B cell (primary cell): Measurements from ENCODE around the gene DTD1. TPM values are rescaled to one million over a fixed set of nuclear protein-coding genes. Genes with fewer than 3 reads are reported as not detected.

ENCODE experiments used
- ATAC-seq: fragments of 200-7000 bp; cut with Tn5 transposase; one replicate; pipeline ENCODE4 v1.10.0; 2021; ENCODE audit warnings: low read depth, mild to moderate bottlenecking, moderate number of reproducible peaks, moderate library complexity
- CTCF ChIA-PET: fragments of 350-600 bp; sonication (Branson Sonifier 250); formaldehyde crosslinking; loops from one replicate; lab custom pipeline; 2021; ENCODE audit warnings: antibody characterized with exemption, inconsistent platforms; lab: Charles Lee
- POLR2A ChIA-PET: fragments of 350-600 bp; sonication (Branson Sonifier 250); formaldehyde crosslinking; loops from one replicate; lab custom pipeline; 2021; ENCODE audit warnings: antibody characterized with exemption; lab: Charles Lee
- DNase-seq: peaks from one replicate; pipeline ENCODE4 v3.0.0; 2013
- H2AFZ ChIP-seq: 2 replicates; pipeline ENCODE4 v1.6.1; 2012; ENCODE audit warnings: mild to moderate bottlenecking, low read depth, low read length; ENCODE audit not compliant: insufficient read depth, poor library complexity, severe bottlenecking
- H3K27ac ChIP-seq, 2 donors: 1 replicate in 1 of 2; 2 replicates in 1 of 2; pipeline ENCODE4 v1.5.1; 2012 to 2013; ENCODE audit warnings: low read length in 2 of 2, mild to moderate bottlenecking in 2 of 2, moderate library complexity in 1 of 2
- H3K27me3 ChIP-seq, 4 experiments: fragments of 200-600 bp in 1 of 4; sonication (generic) in 1 of 4; replicated peaks in 1 of 4; 1 replicate in 2 of 4; 2 replicates in 2 of 4; pipeline versions ENCODE4 v1.6.1 to v1.7.0; 2013 to 2016; ENCODE audit warnings: low read length in 3 of 4, mild to moderate bottlenecking in 2 of 4, mixed read lengths in 1 of 4, moderate library complexity in 1 of 4; ENCODE audit not compliant: insufficient read depth in 4 of 4, control insufficient read depth in 3 of 4; ENCODE audit errors: control extremely low read depth in 1 of 4
- H3K36me3 ChIP-seq, 2 experiments: replicated peaks in 1 of 2; 1 replicate in 1 of 2; 2 replicates in 1 of 2; pipeline versions ENCODE4 v1.6.1 to v1.7.1; 2013; ENCODE audit warnings: low read length in 1 of 2; ENCODE audit not compliant: insufficient read depth in 2 of 2, control insufficient read depth in 1 of 2; ENCODE audit errors: control extremely low read depth in 1 of 2, extremely low read depth in 1 of 2
- H3K4me1 ChIP-seq, 2 donors: fragments of 200-600 bp in 1 of 2; sonication (generic) in 1 of 2; 1 replicate in 1 of 2; 2 replicates in 1 of 2; pipeline versions ENCODE4 v1.5.1 to v1.6.1; 2013 to 2017; ENCODE audit warnings: low read length in 2 of 2; ENCODE audit not compliant: control insufficient read depth in 2 of 2, insufficient read depth in 2 of 2
- H3K4me2 ChIP-seq: replicated peaks from 2 replicates; pipeline ENCODE3; 2012; ENCODE audit warnings: mild to moderate bottlenecking, low read depth, low read length; ENCODE audit not compliant: poor library complexity, severe bottlenecking
- H3K4me3 ChIP-seq, 5 experiments: fragments of 200-600 bp in 1 of 5; sonication (generic) in 1 of 5; 1 replicate in 3 of 5; 2 replicates in 2 of 5; pipeline versions ENCODE4 v1.5.1 to v1.7.0; 2011 to 2016; ENCODE audit warnings: low read length in 4 of 5, mild to moderate bottlenecking in 4 of 5, low read depth in 2 of 5, control low read depth in 1 of 5, moderate library complexity in 1 of 5; ENCODE audit not compliant: insufficient read depth in 1 of 5; ENCODE audit errors: control extremely low read depth in 1 of 5, extremely low read depth in 1 of 5
- H3K79me2 ChIP-seq: fragments of 200-600 bp; sonication (generic); one replicate; pipeline ENCODE4 v1.6.0; 2016; ENCODE audit warnings: low read length; ENCODE audit not compliant: control insufficient read depth, insufficient read depth
- H3K9ac ChIP-seq: fragments of 200-600 bp; sonication (generic); 2 replicates; pipeline ENCODE4 v1.6.1; 2017; ENCODE audit warnings: mild to moderate bottlenecking, low read length, moderate library complexity
- H3K9me3 ChIP-seq, 3 donors: one replicate each; pipeline versions ENCODE4 v1.6.1 to v1.7.1; 2013; ENCODE audit warnings: low read length in 2 of 3; ENCODE audit not compliant: control insufficient read depth in 2 of 3, insufficient read depth in 1 of 3; ENCODE audit errors: control extremely low read depth in 1 of 3
- H4K20me1 ChIP-seq: 2 replicates; pipeline ENCODE4 v1.6.0; 2012; ENCODE audit warnings: mild to moderate bottlenecking, low read length; ENCODE audit not compliant: insufficient read depth, control insufficient read depth, poor library complexity, severe bottlenecking
- H3K27ac Mint-ChIP-seq: one replicate; pipeline ENCODE4 v1.8.0; 2021; ENCODE audit warnings: mixed read lengths
- H3K27me3 Mint-ChIP-seq: one replicate; pipeline ENCODE4 v1.8.0; 2021; ENCODE audit warnings: mixed read lengths
- H3K4me1 Mint-ChIP-seq: one replicate; pipeline ENCODE4 v1.8.0; 2021; ENCODE audit warnings: mixed read lengths
- H3K4me3 Mint-ChIP-seq: one replicate; pipeline ENCODE4 v1.8.0; 2021; ENCODE audit warnings: mixed read lengths
- H3K9me3 Mint-ChIP-seq: one replicate; pipeline ENCODE4 v1.8.0; 2022; ENCODE audit warnings: mixed read lengths; ENCODE audit not compliant: insufficient read depth
- EZH2 ChIP-seq: IDR thresholded peaks from 2 replicates; pipeline ENCODE4 v1.6.1; 2012; ENCODE audit warnings: borderline replicate concordance, low read depth, mild to moderate bottlenecking, moderate library complexity, low read length; ENCODE audit not compliant: insufficient read depth, poor library complexity, severe bottlenecking
- WGBS: methylation state at CpG from one replicate; pipeline ENCODE4 v1.1.5; 2013; ENCODE audit warnings: missing lambda C conversion rate; ENCODE audit not compliant: insufficient coverage; 5-methylcytosine and 5-hydroxymethylcytosine counted together
- intact Hi-C: fragments of 100-400 bp; cut with micrococcal nuclease; formaldehyde crosslinking; loops from one replicate; pipeline ENCODE4 v1.10.0; 2022
- polyA plus RNA-seq: library from polyadenylated mRNA; depleted of rRNA; stranded (reverse); fragments of >200 nt; gene quantifications from 2 replicates; pipeline ENCODE4 v1.2.3, GENCODE V29; 2012
- total RNA-seq, 2 donors: library from RNA; stranded (reverse); fragments of 120-200 nt in 1 of 2; gene quantifications; 1 replicate in 1 of 2; 2 replicates in 1 of 2; pipeline versions ENCODE4 v1.2.3 to v1.2.4, GENCODE V29; 2013 to 2022
- TF ChIP-seq, protein P1 (sequence below): fragments of 200-600 bp; IDR thresholded peaks from one replicate; pipeline ENCODE4 v1.8.0; 2022; ENCODE audit warnings: antibody characterized with exemption, mild to moderate bottlenecking

The DTD1 gene
- total and polyA plus RNA-seq, 2 donors (not counting 1 experiment from before 2014, with no cell fraction given) = 18.7 to 20.4 TPM

DNA sequence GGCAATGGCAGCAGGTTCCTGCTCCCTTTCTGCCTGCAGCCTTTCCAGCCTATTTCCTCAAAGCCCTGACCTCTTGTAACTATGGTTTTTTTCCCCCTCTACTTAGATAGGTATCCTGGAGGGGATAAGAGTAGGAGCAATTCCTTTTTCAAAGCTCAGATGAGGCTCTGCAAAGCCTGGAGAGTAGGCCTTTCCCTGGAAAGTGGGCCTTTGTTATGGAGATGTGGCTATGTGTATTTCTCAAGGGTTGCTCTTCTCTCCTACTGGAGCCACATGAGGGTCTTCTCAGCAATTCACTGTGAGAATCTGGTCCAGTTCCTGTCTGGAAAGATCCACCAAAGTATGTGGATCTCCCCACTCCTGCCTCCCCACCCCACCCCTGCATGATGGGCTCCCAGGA, 96.0 kb downstream of the DTD1 start:
- DNase-seq (no peak), ATAC-seq (no peak)
- no peak overlapping the region for H3K27ac ChIP-seq
- TF ChIP-seq EZH2 = no peak
- TF ChIP-seq, protein P1, sequence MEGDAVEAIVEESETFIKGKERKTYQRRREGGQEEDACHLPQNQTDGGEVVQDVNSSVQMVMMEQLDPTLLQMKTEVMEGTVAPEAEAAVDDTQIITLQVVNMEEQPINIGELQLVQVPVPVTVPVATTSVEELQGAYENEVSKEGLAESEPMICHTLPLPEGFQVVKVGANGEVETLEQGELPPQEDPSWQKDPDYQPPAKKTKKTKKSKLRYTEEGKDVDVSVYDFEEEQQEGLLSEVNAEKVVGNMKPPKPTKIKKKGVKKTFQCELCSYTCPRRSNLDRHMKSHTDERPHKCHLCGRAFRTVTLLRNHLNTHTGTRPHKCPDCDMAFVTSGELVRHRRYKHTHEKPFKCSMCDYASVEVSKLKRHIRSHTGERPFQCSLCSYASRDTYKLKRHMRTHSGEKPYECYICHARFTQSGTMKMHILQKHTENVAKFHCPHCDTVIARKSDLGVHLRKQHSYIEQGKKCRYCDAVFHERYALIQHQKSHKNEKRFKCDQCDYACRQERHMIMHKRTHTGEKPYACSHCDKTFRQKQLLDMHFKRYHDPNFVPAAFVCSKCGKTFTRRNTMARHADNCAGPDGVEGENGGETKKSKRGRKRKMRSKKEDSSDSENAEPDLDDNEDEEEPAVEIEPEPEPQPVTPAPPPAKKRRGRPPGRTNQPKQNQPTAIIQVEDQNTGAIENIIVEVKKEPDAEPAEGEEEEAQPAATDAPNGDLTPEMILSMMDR = no peak
- ChIA-PET POLR2A (no interaction called here), CTCF (no interaction called here)
- intact Hi-C loops = no loop called here
- H3K4me1 Mint-ChIP-seq = peaks cover 17% of the 10 kb centered on the region
- H3K9ac ChIP-seq = no peak overlapping the region
- H3K9me3 Mint-ChIP-seq = no peaks in the 10 kb centered on the region
- no peaks in the 10 kb centered on the region for H3K27me3 ChIP-seq
- no peak overlapping the region for H3K4me3 ChIP-seq
- no peaks in the 10 kb centered on the region for H4K20me1 ChIP-seq
- H3K79me2 ChIP-seq = no peaks in the 10 kb centered on the region
- no peak overlapping the region for H3K4me2 ChIP-seq
- H3K27ac Mint-ChIP-seq = no peak overlapping the region
- H3K27me3 Mint-ChIP-seq = no peaks in the 10 kb centered on the region
- no peak overlapping the region for H2AFZ ChIP-seq
- H3K9me3 ChIP-seq = no peaks in the 10 kb centered on the region
- H3K4me3 Mint-ChIP-seq = no peak overlapping the region
- H3K36me3 ChIP-seq = no peaks in the 10 kb centered on the region
- H3K4me1 ChIP-seq = peaks cover 10% of the 10 kb centered on the region in 2 donors

DNA sequence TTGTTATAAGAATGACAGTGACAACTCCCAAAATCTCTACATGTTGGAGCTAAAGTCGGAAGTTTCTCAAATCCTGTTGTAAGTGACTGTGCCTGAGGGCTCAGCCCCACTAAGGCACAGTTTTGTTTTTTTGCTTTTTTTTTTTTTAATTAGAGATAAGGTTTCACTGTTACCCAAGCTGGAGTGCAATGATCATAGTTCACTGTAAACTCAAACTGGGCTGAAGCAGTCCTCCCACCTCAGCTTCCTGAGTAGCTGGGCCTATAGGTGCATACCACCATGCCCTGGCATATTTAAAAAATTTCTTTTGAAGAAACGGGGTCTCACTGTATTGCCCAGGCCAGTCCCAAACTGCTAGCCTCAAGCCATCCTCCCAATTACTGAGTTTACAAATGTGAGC, 96.9 kb downstream of the DTD1 start:
- WGBS = no CpG with 5 or more reads among the region's 2 CpGs
- no peak overlapping the region for H3K27ac Mint-ChIP-seq
- no peak overlapping the region for H3K27ac ChIP-seq
- no peak overlapping the region for H3K4me2 ChIP-seq
- H3K9me3 Mint-ChIP-seq = no peaks in the 10 kb centered on the region
- DNase-seq (no peak), ATAC-seq (no peak)
- H3K27me3 Mint-ChIP-seq = no peaks in the 10 kb centered on the region
- intact Hi-C loops = no loop called here
- no peaks in the 10 kb centered on the region for H3K27me3 ChIP-seq
- ChIA-PET CTCF (interaction anchor here (0.7 kb wide), 1 partner anchor 14 kb away, joined by 3 read pairs; no protein-coding TSS in a partner anchor), POLR2A (no interaction called here)
- H3K4me1 ChIP-seq = peaks cover under 1% of the 10 kb centered on the region in 2 donors
- H3K4me3 Mint-ChIP-seq = no peak overlapping the region
- no peaks in the 10 kb centered on the region for H3K9me3 ChIP-seq
- H3K4me3 ChIP-seq = no peak overlapping the region
- no peaks in the 10 kb centered on the region for H3K79me2 ChIP-seq
- no peak overlapping the region for H3K9ac ChIP-seq
- H2AFZ ChIP-seq = no peak overlapping the region
- H4K20me1 ChIP-seq = no peaks in the 10 kb centered on the region
- no peaks in the 10 kb centered on the region for H3K36me3 ChIP-seq
- peaks cover 9% of the 10 kb centered on the region for H3K4me1 Mint-ChIP-seq
- TF ChIP-seq EZH2 = no peak
- TF ChIP-seq, protein P1 = no peak
